Astrocyte (in vitro differentiated cells and primary cell): ENCODE results near the gene IBTK. TPM values are rescaled to one million over a fixed set of nuclear protein-coding genes. Genes with fewer than 3 reads are reported as not detected.

Experiments
- DNase-seq: peaks from one replicate; pipeline ENCODE4 v3.0.0-alpha.2; 2010; ENCODE audit warnings: low read depth
- FAIRE-seq: peaks from 2 replicates; lab custom pipeline; 2011; peaks lifted over from hg19 to GRCh38; lab: Jason Lieb, UNC
- H2AFZ ChIP-seq: 2 replicates; pipeline ENCODE4 v1.6.0; 2012; ENCODE audit warnings: low read depth, low read length, inconsistent platforms
- H3K27ac ChIP-seq: 2 replicates; pipeline ENCODE4 v1.5.1; 2011; ENCODE audit warnings: low read depth, low read length, inconsistent platforms
- H3K27me3 ChIP-seq: 2 replicates; pipeline ENCODE4 v1.6.0; 2011; ENCODE audit warnings: low read length, inconsistent platforms; ENCODE audit not compliant: insufficient read depth
- H3K36me3 ChIP-seq: 2 replicates; pipeline ENCODE4 v1.5.1; 2011; ENCODE audit warnings: low read length, inconsistent platforms; ENCODE audit not compliant: insufficient read depth
- H3K4me1 ChIP-seq: 2 replicates; pipeline ENCODE4 v1.5.1; 2011; ENCODE audit warnings: low read length, inconsistent platforms; ENCODE audit not compliant: insufficient read depth
- H3K4me2 ChIP-seq: 2 replicates; pipeline ENCODE4 v1.6.0; 2012; ENCODE audit warnings: low read length, inconsistent platforms
- H3K4me3 ChIP-seq: 2 replicates; pipeline ENCODE4 v1.5.1; 2011; ENCODE audit warnings: low read depth, mild to moderate bottlenecking, low read length, inconsistent platforms; ENCODE audit not compliant: insufficient read depth
- H3K79me2 ChIP-seq: 2 replicates; pipeline ENCODE4 v1.6.0; 2012; ENCODE audit warnings: mild to moderate bottlenecking, low read length, inconsistent platforms; ENCODE audit not compliant: insufficient read depth
- H3K9ac ChIP-seq: 2 replicates; pipeline ENCODE4 v1.6.0; 2012; ENCODE audit warnings: mild to moderate bottlenecking, low read length, inconsistent platforms
- H3K9me3 ChIP-seq: 2 replicates; pipeline ENCODE4 v1.5.1; 2012; ENCODE audit warnings: low read depth, mild to moderate bottlenecking, low read length, inconsistent platforms; ENCODE audit not compliant: insufficient read depth
- H4K20me1 ChIP-seq: 2 replicates; pipeline ENCODE4 v1.6.0; 2012; ENCODE audit warnings: low read length, inconsistent platforms; ENCODE audit not compliant: insufficient read depth
- H3K27ac Mint-ChIP-seq: one replicate; pipeline ENCODE4 v1.8.0; 2021; ENCODE audit warnings: mild to moderate bottlenecking, mixed read lengths; ENCODE audit not compliant: unreplicated experiment
- H3K27me3 Mint-ChIP-seq: one replicate; pipeline ENCODE4 v1.8.0; 2021; ENCODE audit warnings: low read depth, mixed read lengths; ENCODE audit not compliant: unreplicated experiment
- H3K36me3 Mint-ChIP-seq: one replicate; pipeline ENCODE4 v1.8.0; 2021; ENCODE audit warnings: low read depth, mixed read lengths; ENCODE audit not compliant: unreplicated experiment
- H3K4me1 Mint-ChIP-seq: one replicate; pipeline ENCODE4 v1.8.0; 2021; ENCODE audit warnings: low read depth, mixed read lengths; ENCODE audit not compliant: unreplicated experiment
- H3K4me3 Mint-ChIP-seq: one replicate; pipeline ENCODE4 v1.8.0; 2021; ENCODE audit warnings: mild to moderate bottlenecking, moderate library complexity, mixed read lengths; ENCODE audit not compliant: unreplicated experiment
- H3K9me3 Mint-ChIP-seq: one replicate; pipeline ENCODE4 v1.8.0; 2021; ENCODE audit warnings: mild to moderate bottlenecking, mixed read lengths; ENCODE audit not compliant: unreplicated experiment
- CTCF ChIP-seq: IDR thresholded peaks from 2 replicates; pipeline ENCODE4 v1.5.1; 2011; ENCODE audit warnings: low read depth, mild to moderate bottlenecking, inconsistent platforms, low read length, moderate library complexity; ENCODE audit not compliant: insufficient read depth
- EZH2 ChIP-seq: IDR thresholded peaks from 2 replicates; pipeline ENCODE4 v1.6.1; 2012; ENCODE audit warnings: mild to moderate bottlenecking, low read length, inconsistent platforms; ENCODE audit not compliant: insufficient read depth
- total RNA-seq: library from RNA; stranded (reverse); gene quantifications from 2 replicates; pipeline ENCODE4 v1.2.1, GENCODE V29; 2021

IBTK gene
- total RNA-seq, 1 donor from 2014 or later, result 42.7 TPM

- Histone ChIP-seq H4K20me1 (no peaks in the 10 kb centered on the region), H3K27me3 (no peaks in the 10 kb centered on the region), H3K79me2 (no peaks in the 10 kb centered on the region), H3K36me3 (no peaks in the 10 kb centered on the region), H3K27ac (peak overlapping the region; percentile 87), H3K9me3 (no peaks in the 10 kb centered on the region), H3K4me2 (peak overlapping the region; percentile 84), H3K4me3 (peak overlapping the region; percentile 44), H3K9ac (peak overlapping the region; percentile 80), H3K4me1 (peaks cover 22% of the 10 kb centered on the region), H2AFZ (peak overlapping the region; percentile 21)
- DNase-seq (peak; percentile 90), FAIRE-seq (peak; percentile 83)
- Mint-ChIP-seq H3K9me3 (peaks cover 2% of the 10 kb centered on the region), H3K27me3 (no peaks in the 10 kb centered on the region), H3K27ac (peak overlapping the region; percentile 89), H3K4me3 (no peak overlapping the region), H3K36me3 (peaks cover 2% of the 10 kb centered on the region), H3K4me1 (peaks cover 26% of the 10 kb centered on the region)
- TF ChIP-seq EZH2 (no peak), CTCF (no peak)
Measured at GRCh38 chr6:82144852-82145340, 102.6 kb downstream of the IBTK start.

- no peaks in the 10 kb centered on the region for H4K20me1 ChIP-seq
- Mint-ChIP-seq H3K27ac (peak overlapping the region; percentile 89), H3K9me3 (peaks cover 1% of the 10 kb centered on the region), H3K36me3 (peaks cover 2% of the 10 kb centered on the region), H3K4me1 (peaks cover 26% of the 10 kb centered on the region), H3K4me3 (no peak overlapping the region), H3K27me3 (no peaks in the 10 kb centered on the region)
- peak overlapping the region; percentile 84 for H3K4me2 ChIP-seq
- peak overlapping the region; percentile 24 for H2AFZ ChIP-seq
- no peaks in the 10 kb centered on the region for H3K27me3 ChIP-seq
- peak overlapping the region; percentile 44 for H3K4me3 ChIP-seq
- H3K9me3 ChIP-seq, result no peaks in the 10 kb centered on the region
- FAIRE-seq, result peak; percentile 100
- no peaks in the 10 kb centered on the region for H3K36me3 ChIP-seq
- H3K27ac ChIP-seq, result peak overlapping the region; percentile 87
- H3K9ac ChIP-seq, result peak overlapping the region; percentile 80
- peaks cover 22% of the 10 kb centered on the region for H3K4me1 ChIP-seq
- no peaks in the 10 kb centered on the region for H3K79me2 ChIP-seq
- peak; percentile 98 for DNase-seq
- no peak for TF ChIP-seq EZH2
- no peak for TF ChIP-seq CTCF
Measured at GRCh38 chr6:82144007-82144851, 103.3 kb downstream of the IBTK start.

GRCh38 chr6:82143041-82143481 is 104.5 kb downstream of the IBTK start:
- H3K36me3 ChIP-seq, result no peaks in the 10 kb centered on the region
- Mint-ChIP-seq H3K4me1 (peaks cover 26% of the 10 kb centered on the region), H3K4me3 (no peak overlapping the region), H3K36me3 (peaks cover 2% of the 10 kb centered on the region), H3K27me3 (no peaks in the 10 kb centered on the region), H3K27ac (no peak overlapping the region), H3K9me3 (peaks cover 2% of the 10 kb centered on the region)
- no peak overlapping the region for H3K4me2 ChIP-seq
- H3K9ac ChIP-seq, result no peak overlapping the region
- no peaks in the 10 kb centered on the region for H4K20me1 ChIP-seq
- no peak overlapping the region for H2AFZ ChIP-seq
- H3K9me3 ChIP-seq, result no peaks in the 10 kb centered on the region
- no peaks in the 10 kb centered on the region for H3K27me3 ChIP-seq
- FAIRE-seq (peak; percentile 78), DNase-seq (peak; percentile 12)
- H3K4me1 ChIP-seq, result peaks cover 22% of the 10 kb centered on the region
- no peak overlapping the region for H3K27ac ChIP-seq
- no peaks in the 10 kb centered on the region for H3K79me2 ChIP-seq
- TF ChIP-seq EZH2, result no peak
- no peak for TF ChIP-seq CTCF
- H3K4me3 ChIP-seq, result no peak overlapping the region
